Measurements from ENCODE around the gene AUP1.

GRCh38 chr2:74576863-74577229 is 47.3 kb upstream of the AUP1 start:
- TF ChIP-seq, protein P1, sequence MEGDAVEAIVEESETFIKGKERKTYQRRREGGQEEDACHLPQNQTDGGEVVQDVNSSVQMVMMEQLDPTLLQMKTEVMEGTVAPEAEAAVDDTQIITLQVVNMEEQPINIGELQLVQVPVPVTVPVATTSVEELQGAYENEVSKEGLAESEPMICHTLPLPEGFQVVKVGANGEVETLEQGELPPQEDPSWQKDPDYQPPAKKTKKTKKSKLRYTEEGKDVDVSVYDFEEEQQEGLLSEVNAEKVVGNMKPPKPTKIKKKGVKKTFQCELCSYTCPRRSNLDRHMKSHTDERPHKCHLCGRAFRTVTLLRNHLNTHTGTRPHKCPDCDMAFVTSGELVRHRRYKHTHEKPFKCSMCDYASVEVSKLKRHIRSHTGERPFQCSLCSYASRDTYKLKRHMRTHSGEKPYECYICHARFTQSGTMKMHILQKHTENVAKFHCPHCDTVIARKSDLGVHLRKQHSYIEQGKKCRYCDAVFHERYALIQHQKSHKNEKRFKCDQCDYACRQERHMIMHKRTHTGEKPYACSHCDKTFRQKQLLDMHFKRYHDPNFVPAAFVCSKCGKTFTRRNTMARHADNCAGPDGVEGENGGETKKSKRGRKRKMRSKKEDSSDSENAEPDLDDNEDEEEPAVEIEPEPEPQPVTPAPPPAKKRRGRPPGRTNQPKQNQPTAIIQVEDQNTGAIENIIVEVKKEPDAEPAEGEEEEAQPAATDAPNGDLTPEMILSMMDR (IDR thresholded peaks at IDR 0.05; ENCODE audit: poor library complexity), result no peak
- TF ChIP-seq EZH2phosphoT487 (IDR thresholded peaks at IDR 0.05; ENCODE audit: low read depth, severe bottlenecking, unreplicated experiment), result no peak

All from hepatocyte (in vitro differentiated cells).